ENCODE results near the gene STARD7.
"Not testable (repeated sequence)": the region's sequence is repeated elsewhere in the genome, so short reads cannot be mapped to it uniquely, and the experiment has no call there.

Gene STARD7

DNA sequence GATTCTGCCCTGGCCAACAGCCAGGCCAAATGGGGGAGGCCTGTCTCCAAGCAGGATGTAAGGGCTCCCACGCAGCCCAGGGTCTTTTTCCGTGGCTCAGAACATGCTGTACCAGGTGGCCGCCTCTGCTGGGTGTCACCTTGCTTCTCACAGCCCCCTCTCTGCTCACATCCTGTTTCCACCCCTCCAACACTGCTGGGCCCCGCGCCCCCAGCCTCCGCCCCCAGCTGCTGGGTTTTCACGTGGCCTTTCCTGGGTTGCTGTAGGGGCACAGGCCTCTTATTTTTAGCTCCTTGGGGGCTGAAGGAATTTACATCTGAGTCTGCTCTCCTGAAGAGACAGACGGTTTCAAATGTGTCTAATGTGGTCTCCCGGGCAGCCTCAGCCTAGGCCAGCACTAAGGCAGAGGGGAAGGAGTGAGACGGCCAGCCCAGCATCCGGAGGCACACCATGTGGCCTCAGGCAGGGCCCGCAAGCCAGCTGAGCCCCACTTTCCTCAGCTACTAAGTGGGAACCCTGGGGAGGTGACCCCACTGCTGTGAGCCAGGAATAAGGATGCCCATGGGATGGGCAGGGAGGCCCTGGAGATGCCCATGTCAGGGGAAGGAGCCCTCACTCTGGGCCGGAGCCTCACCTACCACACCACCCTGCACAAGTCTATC is 44.7 kb downstream of the STARD7 start:
- no peak for DNase-seq (ENCODE audit: low read depth, low spot score)

- DNase-seq (ENCODE audit: low read depth, low spot score): no peak
Measured at GRCh38 chr2:96163415-96163767, 45.2 kb downstream of the STARD7 start.

DNA sequence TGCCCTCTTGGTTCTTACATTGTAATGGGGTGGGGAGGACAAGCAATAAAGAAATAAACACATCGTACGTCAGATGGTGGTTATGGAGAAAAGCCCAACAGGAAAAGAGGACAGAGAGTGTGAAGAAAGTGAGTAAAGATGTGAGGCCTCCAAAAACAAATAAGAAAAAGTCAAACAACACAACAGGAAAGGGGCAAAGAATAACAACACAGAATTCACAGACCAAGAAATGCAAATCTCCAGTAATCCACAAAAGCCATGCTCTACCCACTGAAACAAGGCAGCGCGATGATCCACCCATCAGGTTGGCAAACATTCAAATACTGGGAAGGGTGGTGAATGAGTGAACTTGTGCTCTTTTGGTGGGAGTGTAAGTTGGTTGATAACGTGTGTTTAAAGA is 46.7 kb downstream of the STARD7 start:
- no peak for DNase-seq (ENCODE audit: low read depth, low spot score)

GRCh38 chr2:96160366-96160765 is 48.3 kb downstream of the STARD7 start:
- DNase-seq (ENCODE audit: low read depth, low spot score): not testable (repeated sequence)

DNA sequence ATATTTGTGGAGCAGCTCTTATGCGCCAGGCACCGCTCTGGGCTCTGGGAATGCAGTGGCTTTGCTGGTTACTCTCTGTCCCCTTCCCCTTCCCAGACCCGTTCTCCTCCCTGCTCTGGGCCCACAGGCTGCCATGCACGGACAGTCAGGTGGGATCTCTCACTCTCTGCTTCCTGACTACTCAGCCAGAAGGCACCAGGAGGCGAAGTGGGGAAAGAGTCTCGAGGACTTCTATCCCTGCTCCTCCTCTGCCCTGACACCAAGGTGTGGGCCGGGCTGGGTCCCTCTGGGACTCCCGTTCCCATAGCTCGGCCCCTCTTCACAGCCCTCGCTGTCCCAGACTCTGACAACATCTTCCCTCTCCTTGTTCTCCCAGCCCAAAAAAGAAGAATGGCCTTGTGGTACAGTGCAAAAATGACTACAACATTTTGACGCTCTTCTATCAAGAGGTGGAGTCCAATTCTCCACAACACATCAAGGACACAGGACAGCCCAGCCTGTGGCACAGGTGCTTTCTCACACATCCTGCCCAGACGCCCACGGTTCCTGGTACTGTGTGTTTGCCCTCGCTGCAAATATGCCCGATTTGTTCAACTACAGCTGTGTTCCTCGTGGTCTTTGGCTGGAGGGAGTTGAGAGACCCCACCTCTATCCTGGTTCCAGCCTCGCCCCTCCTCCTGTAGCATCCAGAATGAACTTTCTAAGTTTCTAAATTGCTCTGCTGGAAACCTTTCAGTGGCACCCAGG is 49.4 kb downstream of the STARD7 start:
- no peak for DNase-seq (ENCODE audit: low read depth, low spot score)

- no peak for DNase-seq (ENCODE audit: low read depth, low spot score)
Measured at GRCh38 chr2:96158554-96158940, 50.1 kb downstream of the STARD7 start.

DNA sequence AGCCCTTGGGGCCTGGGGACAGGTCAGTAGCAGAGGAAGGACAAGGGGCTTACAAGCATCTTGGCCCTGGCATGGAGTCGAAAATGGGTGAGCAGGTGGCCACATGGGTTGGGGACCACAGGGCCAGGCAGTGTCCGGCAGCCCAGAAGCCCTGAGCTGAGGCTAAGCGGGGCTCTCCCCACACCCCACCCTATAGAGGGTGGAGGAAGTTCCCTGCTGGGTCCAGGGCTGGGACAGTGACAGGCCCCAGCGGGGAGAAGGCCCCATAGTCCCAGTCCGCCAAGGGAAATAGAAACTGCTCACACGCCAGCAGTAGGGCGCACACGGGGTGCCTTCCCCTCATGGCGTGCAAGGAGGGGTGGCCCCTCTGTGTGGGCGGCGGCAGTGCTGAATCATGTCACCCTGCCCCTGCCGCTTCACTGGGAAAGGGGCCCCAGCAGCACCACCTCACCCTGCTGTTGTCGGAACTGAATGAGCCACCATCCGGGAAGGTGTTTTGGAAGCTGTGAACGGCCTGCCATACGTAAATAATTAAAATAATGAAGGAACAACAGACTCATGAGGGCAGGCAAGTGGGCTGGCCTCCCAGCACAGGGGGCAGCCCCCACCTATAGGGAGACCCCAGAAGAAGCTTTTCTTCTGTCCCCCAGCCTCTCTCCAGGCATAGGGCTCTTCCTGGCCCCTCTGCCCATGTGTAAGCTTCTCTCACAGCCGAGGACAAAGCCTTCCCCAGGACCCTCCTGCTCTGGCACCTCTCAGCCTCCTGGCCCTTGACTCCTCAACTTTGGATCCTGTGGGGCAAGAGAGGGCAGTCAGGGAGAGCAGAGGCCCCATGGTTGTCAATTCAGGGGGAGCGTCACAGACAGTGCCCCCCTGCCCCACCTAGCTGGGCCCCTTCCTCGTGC is 50.7 kb downstream of the STARD7 start:
- no peak for DNase-seq (ENCODE audit: low read depth, low spot score)

DNA sequence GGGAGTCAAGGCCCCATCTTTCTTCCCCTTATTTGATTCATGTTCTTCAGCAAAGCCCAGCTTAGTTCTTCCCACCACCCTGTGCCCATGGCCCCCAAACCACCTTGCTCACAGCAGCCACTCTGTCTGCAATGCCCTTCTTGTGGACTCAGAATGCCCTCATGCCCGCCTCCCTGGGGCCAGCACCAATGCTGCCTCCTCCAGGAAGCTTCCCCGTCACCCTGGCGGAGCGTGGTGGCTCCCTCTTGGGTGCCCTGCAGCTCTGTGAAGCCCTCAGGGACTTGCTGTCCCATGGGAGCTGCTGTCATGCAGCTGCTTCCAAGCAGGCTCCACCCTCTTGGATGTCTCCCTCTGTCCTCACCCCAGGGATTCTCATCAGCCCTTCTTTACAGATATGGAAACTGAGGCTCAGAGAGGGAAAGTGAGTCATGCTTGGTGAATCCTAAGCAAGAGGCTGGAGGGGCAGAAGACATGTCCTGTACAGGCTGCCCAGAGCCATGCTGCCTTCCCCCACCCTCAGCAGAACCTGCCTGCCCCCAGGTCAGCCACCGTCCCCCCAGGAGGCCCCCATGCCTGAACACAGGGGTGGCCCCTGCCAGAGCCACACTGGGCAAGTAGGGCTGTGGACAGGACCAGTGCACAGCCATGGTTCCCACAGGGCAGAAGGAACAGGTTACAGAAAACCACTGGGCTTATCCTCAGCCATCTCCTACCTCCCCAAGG is 51.5 kb downstream of the STARD7 start:
- no peak for DNase-seq (ENCODE audit: low read depth, low spot score)

DNA sequence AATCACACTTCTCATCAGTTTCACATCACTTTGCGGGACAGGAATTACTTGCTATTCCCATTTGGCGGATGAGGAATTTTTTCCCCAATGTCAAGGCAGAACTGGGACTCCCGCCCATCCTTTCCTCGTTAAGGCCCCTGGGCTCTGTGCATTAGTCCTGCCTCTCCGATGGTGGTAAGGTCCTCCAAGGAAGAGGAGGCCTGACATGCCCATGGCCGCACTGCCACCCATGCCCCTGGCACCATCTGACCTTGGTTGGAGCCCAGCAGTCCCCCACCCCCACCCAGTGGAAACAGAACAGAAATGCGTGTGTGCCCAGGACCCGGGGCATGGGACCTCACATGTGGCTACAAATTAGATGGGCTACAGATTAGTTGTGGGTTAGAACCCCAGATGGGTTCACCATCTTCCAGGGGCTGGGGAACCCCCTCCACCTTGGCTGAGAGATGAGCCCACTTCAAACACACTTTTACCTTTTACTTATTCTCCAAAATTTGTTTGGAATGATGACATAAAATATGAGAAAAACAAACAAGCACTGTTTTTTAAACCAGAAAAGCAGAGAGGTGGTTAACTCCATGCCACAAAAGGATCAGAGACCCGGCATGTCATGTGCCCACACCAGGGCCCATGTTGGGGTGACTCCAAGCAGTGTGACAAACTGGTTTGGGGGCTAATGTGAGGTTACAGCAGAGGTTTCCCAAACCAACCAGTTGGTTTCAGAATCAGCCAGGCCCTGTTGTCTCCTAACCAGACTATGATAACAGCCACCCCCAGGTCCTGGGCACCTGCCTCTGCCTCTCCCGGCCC is 52.4 kb downstream of the STARD7 start:
- DNase-seq (ENCODE audit: low read depth, low spot score): no peak

DNA sequence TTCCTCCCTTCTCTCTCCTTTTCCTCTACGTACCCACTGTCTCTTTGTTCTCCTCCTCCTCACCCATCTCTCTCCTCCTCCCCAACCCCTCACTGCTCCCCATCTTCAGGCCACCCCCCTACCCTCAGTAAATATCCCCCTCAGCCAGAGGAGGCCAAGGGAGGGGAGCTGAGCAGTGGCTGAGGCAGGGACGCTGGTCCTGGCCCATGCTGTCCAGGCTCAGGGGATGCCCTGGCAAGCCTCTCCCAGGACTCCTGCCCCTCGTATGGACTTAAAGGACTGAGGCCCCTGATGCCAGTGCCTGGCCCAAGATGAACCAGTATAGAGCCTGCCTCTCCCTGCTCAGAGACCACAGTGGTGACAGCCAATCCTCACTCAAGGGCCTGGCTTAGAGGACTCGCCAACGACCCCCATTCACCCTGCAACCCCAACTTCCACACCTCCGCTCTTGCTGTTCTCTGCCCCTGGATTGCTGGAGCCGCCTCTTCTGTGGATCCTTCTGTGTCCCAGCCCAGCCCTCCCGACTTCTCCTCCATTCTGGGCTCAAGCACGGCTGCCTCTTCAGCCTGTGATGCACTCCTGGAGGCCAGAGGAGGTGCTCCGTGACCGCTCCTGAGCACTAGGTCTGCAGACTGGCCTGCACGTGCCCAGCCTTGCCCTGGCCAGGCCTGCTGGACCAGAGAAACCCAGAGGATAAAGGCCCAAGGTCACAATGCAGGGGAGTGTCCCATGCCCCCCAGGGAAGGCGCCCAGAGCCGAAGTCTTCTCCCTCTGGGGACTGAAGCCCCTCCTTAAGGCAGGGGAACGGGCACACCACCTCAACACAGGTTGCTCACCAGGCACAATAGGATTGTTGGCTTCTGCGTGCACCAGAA is 53.9 kb downstream of the STARD7 start:
- DNase-seq (ENCODE audit: low read depth, low spot score): no peak

- no peak for DNase-seq (ENCODE audit: low read depth, low spot score)
Measured at GRCh38 chr2:96153991-96154431, 54.6 kb downstream of the STARD7 start.

DNA sequence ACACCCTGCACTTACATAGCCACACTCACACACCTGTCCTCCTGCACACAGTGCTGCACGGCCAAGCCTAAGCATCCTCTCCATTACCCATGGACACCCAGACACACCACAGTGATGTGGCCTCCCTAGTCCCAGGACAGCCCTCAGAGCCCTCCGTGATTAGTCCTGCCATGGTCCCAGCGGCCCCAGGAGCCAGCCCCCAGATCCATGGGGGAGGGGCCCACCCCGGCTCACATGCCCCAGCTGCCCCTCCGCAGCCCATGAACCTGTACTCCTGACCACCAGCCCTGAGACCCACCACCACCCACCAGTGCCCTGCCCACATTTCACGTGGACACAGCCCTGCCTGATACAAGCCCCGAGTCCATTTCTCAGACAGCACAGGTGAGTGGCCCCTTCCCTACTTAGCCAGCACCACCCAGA is 55.3 kb downstream of the STARD7 start:
- DNase-seq (ENCODE audit: low read depth, low spot score): no peak

DNA sequence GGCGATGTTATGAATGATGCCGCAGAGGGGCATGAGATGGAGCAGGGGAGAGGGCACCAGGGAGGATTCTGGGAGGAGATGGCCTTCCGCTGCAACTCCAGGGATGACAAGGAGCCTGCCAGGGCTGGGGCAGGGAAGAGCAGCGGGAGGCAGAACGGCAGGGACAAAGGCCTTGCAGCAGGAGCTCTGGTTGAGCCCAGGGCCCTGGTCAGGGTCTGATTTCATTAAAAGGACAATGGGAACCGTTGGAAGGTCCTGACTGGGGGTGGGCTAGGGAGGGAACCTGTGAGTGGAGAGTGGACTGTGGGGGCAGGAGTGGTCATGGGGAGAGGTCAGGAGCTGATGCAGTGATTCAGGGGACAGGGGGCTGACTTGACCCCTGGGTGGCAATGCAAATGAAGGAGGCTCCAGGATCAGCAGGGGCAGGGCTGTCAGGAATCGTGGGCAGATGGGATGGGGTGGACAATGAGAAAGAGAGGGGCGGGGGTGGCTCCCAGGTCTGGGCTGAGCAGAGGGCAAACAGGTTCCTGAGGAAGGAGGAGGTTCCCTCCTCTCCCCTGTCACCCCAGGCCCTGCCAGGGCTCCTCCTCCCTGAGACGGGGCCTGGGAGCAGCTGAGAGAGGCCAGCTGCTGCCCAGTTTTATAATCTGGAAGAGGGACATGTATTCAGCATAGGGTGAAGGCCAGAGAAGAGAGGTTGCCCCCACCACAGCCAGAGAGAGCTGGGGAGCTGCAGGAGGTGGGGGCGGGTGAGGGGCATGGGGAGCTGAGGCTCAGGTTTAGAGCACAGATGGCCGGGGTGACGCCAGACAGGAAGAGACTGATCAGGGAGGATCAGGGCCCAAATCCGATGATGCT is 56.1 kb downstream of the STARD7 start:
- DNase-seq (ENCODE audit: low read depth, low spot score): no peak

GRCh38 chr2:96151595-96152303 is 56.9 kb downstream of the STARD7 start:
- DNase-seq (ENCODE audit: low read depth, low spot score): no peak

GRCh38 chr2:96150791-96151594 is 57.6 kb downstream of the STARD7 start:
- no peak for DNase-seq (ENCODE audit: low read depth, low spot score)

DNA sequence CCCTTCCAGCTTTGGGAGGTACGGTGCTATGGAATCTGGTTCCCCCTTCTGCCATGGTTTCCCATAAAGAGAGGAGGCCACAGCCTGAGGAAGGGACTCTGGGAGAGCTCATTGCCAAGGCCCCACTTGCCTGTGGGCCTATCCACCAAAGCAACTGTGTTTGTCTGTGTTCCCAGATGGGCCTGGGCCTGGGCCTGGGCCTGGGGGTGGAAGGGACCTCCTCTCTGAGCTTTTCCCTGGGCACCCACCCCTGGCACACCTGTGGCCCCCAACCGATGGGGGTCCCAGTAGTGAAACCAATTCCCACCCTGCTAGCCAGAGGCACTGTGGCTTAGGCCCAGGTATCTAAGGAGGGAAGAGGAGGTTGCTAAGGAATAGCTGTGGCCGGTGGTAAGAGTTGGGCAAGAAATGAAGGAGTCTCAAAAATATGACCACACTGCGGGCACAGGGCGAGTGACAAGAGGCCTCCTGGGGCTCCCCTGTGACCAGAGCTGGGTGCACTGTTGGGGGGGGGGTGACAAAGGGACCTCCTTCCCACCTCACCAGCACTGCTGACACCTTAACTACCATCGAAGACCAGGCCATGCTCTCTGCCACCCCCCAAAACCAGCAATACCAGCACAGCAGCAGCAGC is 58.5 kb downstream of the STARD7 start:
- no peak for DNase-seq (ENCODE audit: low read depth, low spot score)
